NOMO-1 treated with DMSO at 0.1 percent for 48 hours (cell line): ENCODE data around the gene SLC25A3.

ENCODE experiments used
- DNase-seq: peaks from one replicate; lab custom pipeline; 2025; ENCODE audit not compliant: unreplicated experiment; lab: John Stamatoyannopoulos, UW

SLC25A3 gene

DNA sequence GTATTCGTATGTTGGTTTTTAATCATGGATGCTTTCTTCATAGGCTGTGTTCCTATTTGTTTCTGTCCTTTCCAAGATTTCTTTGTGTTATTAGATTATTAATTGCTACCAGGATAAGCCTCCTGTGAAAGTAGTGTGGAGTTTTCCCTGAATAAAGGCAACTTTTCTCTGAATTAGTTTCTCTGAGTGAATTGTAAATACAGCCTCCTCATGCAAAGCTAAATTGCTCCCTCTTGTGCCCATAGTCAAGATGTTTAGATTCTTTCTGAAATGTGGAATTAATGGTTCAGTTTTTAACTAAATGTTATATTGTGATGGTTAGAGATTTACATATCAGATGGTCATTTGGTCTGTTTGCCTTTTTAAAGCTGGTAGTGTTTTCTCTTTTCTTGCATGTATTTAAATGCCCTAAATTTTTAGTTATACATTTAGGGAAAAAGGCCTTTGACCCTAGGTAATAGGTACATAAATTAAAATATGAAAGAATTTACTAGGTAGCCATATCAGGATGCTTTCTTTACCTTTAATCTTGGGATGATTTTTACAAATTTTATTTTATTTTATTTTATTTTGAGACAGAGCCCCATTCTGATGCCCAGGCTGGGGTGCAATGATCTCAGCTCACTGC is 60.5 kb downstream of the SLC25A3 start:
- DNase-seq, result peak; percentile 71
